ENCODE results near the gene DGCR2.
"Not testable (repeated sequence)": the region's sequence is repeated elsewhere in the genome, so short reads cannot be mapped to it uniquely, and the experiment has no call there.

DGCR2 gene
- total RNA-seq, result 22.9 to 85.4 (median 56.3) reads per million in 17 experiments

- peak; percentile 98 to 100 (median 100) for DNase-seq
These were observed at the start of gene DGCR2 for GRCh38 chr22:19122143-19122751. Gene DGCR2, minus strand, starts transcription at chr22:19122412. Its CDS starts 206 bp downstream, at chr22:19122206.

GRCh38 chr22:19169947-19170318, 47.7 kb upstream of the DGCR2 start:
- no peak for DNase-seq

GRCh38 chr22:19169002-19169946, 47.1 kb upstream of the DGCR2 start:
- DNase-seq, result no peak

GRCh38 chr22:19168088-19168890, 46.1 kb upstream of the DGCR2 start:
- DNase-seq, result no peak

GRCh38 chr22:19167106-19167869, 45.1 kb upstream of the DGCR2 start:
- DNase-seq, result no peak

- DNase-seq, result no peak
These were observed 44.2 kb upstream of the DGCR2 start for GRCh38 chr22:19166421-19166820.

GRCh38 chr22:19164425-19164824, 42.2 kb upstream of the DGCR2 start:
- DNase-seq, result no peak

GRCh38 chr22:19158649-19159048, 36.4 kb upstream of the DGCR2 start:
- DNase-seq, result not testable (repeated sequence)

- DNase-seq, result not testable (repeated sequence)
These were observed 33.9 kb upstream of the DGCR2 start for GRCh38 chr22:19156109-19156508.

GRCh38 chr22:19152942-19153883, 31.0 kb upstream of the DGCR2 start:
- no peak for DNase-seq

GRCh38 chr22:19151329-19152191, 29.3 kb upstream of the DGCR2 start:
- DNase-seq, result no peak

- DNase-seq, result no peak
These were observed 28.5 kb upstream of the DGCR2 start for GRCh38 chr22:19150482-19151328.

- no peak for DNase-seq
These were observed 27.8 kb upstream of the DGCR2 start, which contains the start of gene GSC2 for GRCh38 chr22:19149991-19150390. Gene GSC2, minus strand, starts transcription at chr22:19150292. Its CDS starts 9 bp downstream, at chr22:19150283.

- peak in 1 of 4 experiments; percentile 31 for DNase-seq
These were observed 27.1 kb upstream of the DGCR2 start for GRCh38 chr22:19149047-19149883.

GRCh38 chr22:19148417-19149046, 26.3 kb upstream of the DGCR2 start:
- DNase-seq, result no peak

GRCh38 chr22:19147195-19147780, 25.1 kb upstream of the DGCR2 start:
- no peak for DNase-seq

Data from suppressor macrophage (primary cell).